Testis (tissue), 3 donors: Measurements from ENCODE around the gene GLCCI1. TPM values are rescaled to one million over a fixed set of nuclear protein-coding genes. Genes with fewer than 3 reads are reported as not detected.

Source experiments
- DNase-seq: peaks from one replicate; pipeline ENCODE4 v3.0.0-alpha.2; 2019
- H3K27ac ChIP-seq, 2 donors: fragments of 200-600 bp; sonication (generic); one replicate each; pipeline ENCODE4 v1.5.1; 2019
- H3K27me3 ChIP-seq: fragments of 200-600 bp; sonication (generic); one replicate; pipeline ENCODE4 v1.5.1; 2019
- H3K36me3 ChIP-seq: fragments of 200-600 bp; sonication (generic); one replicate; pipeline ENCODE4 v1.5.1; 2017; ENCODE audit warnings: low read depth; ENCODE audit errors: missing control alignments
- H3K4me1 ChIP-seq: fragments of 200-600 bp; sonication (generic); one replicate; pipeline ENCODE4 v1.5.1; 2019
- H3K4me3 ChIP-seq, 2 donors: fragments of 200-600 bp; sonication (generic); one replicate each; pipeline ENCODE4 v1.5.1; 2017 to 2019
- H3K9me3 ChIP-seq: fragments of 200-600 bp; sonication (generic); one replicate; pipeline ENCODE4 v1.5.1; 2017
- CTCF ChIP-seq, 3 experiments: fragments of 450-650 bp in 2 of 3; fragments of 200-600 bp in 1 of 3; sonication (generic) in 1 of 3; IDR thresholded peaks; one replicate each; pipeline ENCODE4 v1.5.1; 2016 to 2019; ENCODE audit warnings: antibody characterized with exemption in 3 of 3, mild to moderate bottlenecking in 2 of 3, moderate library complexity in 1 of 3
- POLR2A ChIP-seq: fragments of 450-650 bp; IDR thresholded peaks from one replicate; pipeline ENCODE4 v1.6.1; 2017; ENCODE audit warnings: antibody characterized with exemption, mild to moderate bottlenecking, moderate library complexity
- WGBS, 2 donors: methylation state at CpG; one replicate each; pipeline ENCODE4 v1.1.5; 2018; 5-methylcytosine and 5-hydroxymethylcytosine counted together
- intact Hi-C: fragments of 100-400 bp; cut with DNase I; formaldehyde crosslinking; loops from one replicate; pipeline ENCODE4 v1.15.1; 2023; ENCODE audit warnings: low total_unique reads
- polyA plus RNA-seq: library from polyadenylated mRNA; stranded (reverse); fragments of 350-450 nt; fragmentation: Illumina TruSeq; extraction: RNeasy Lipid Tissue Mini Kit (QIAGEN cat#74804); gene quantifications from one replicate; pipeline ENCODE4 v1.2.3, GENCODE V29; 2014; ENCODE audit warnings: low read depth, low replicate concordance; ENCODE audit not compliant: insufficient read depth
- total RNA-seq, 2 donors: library from RNA; depleted of rRNA; stranded (reverse); fragments of >200 nt; gene quantifications; one replicate each; pipeline ENCODE4 v1.2.3, GENCODE V29; 2016

The GLCCI1 gene
- total and polyA plus RNA-seq, 3 donors from 2014 or later, result 30.2 to 49.8 (median 42.2) TPM

- no peak overlapping the region for H3K4me3 ChIP-seq
- H3K27me3 ChIP-seq, result no peaks in the 10 kb centered on the region
- DNase-seq, result no peak
- intact Hi-C loops, result no loop called here
- H3K4me1 ChIP-seq, result no peaks in the 10 kb centered on the region
- WGBS, 2 donors, result 90 to 100% methylated on average over 1 of the region's 1 CpG
- no peaks in the 10 kb centered on the region for H3K36me3 ChIP-seq
- H3K27ac ChIP-seq, result no peak overlapping the region
- TF ChIP-seq POLR2A, result no peak
- TF ChIP-seq CTCF (IDR thresholded peaks at IDR 0.05), result no peak
- no peaks in the 10 kb centered on the region for H3K9me3 ChIP-seq
These were observed 3.3 kb upstream of the GLCCI1 start for GRCh38 chr7:7965301-7965700.

GRCh38 chr7:7966141-7966734 is 2.4 kb upstream of the GLCCI1 start:
- Histone ChIP-seq H3K27ac (no peak overlapping the region), H3K9me3 (no peaks in the 10 kb centered on the region), H3K27me3 (no peaks in the 10 kb centered on the region), H3K4me3 (no peak overlapping the region), H3K4me1 (no peaks in the 10 kb centered on the region), H3K36me3 (no peaks in the 10 kb centered on the region)
- WGBS, 2 donors, result 53 to 68% methylated on average over 3 of the region's 3 CpGs
- intact Hi-C loops, result no loop called here
- no peak for DNase-seq
- no peak for TF ChIP-seq POLR2A
- TF ChIP-seq CTCF (IDR thresholded peaks at IDR 0.05), result no peak

- DNase-seq, result no peak
- Histone ChIP-seq H3K4me1 (no peaks in the 10 kb centered on the region), H3K4me3 (peak overlapping the region; percentile 82 to 85), H3K27ac (peak overlapping the region in 1 of 2 donors; percentile 94), H3K36me3 (no peaks in the 10 kb centered on the region), H3K9me3 (no peaks in the 10 kb centered on the region), H3K27me3 (no peaks in the 10 kb centered on the region)
- WGBS, 2 donors, result 3 to 4% methylated on average over 14 of the region's 14 CpGs
- intact Hi-C loops, result no loop called here
- TF ChIP-seq CTCF (IDR thresholded peaks at IDR 0.05) (no peak), POLR2A (no peak)
These were observed 581 bp upstream of the GLCCI1 start for GRCh38 chr7:7967886-7968543.

- peak overlapping the region; percentile 91 to 94 for H3K27ac ChIP-seq
- peak in 1 of 3 experiments; percentile 11 for TF ChIP-seq CTCF (IDR thresholded peaks at IDR 0.05)
- no peak for TF ChIP-seq POLR2A
- no peaks in the 10 kb centered on the region for H3K36me3 ChIP-seq
- peak overlapping the region; percentile 82 to 85 for H3K4me3 ChIP-seq
- H3K27me3 ChIP-seq, result no peaks in the 10 kb centered on the region
- H3K9me3 ChIP-seq, result no peaks in the 10 kb centered on the region
- intact Hi-C loops, result no loop called here
- WGBS, 2 donors, result 0 to 1% methylated on average over 35 to 40 of the region's 98 CpGs
- peak; percentile 38 for DNase-seq
- H3K4me1 ChIP-seq, result no peaks in the 10 kb centered on the region
These were observed 975 bp downstream of the GLCCI1 start for GRCh38 chr7:7969306-7970236.
